GM23338 (cell line): Measurements from ENCODE around the gene NYAP1.
"Not testable (repeated sequence)": the region's sequence is repeated elsewhere in the genome, so short reads cannot be mapped to it uniquely, and the experiment has no call there.

Experiments
- CREB1 ChIP-seq: fragments of 250-450 bp; sonication (Bioruptor Pico); IDR thresholded peaks from 2 replicates; pipeline ENCODE4 v1.5.0; 2020; ENCODE audit warnings: low read depth, mild to moderate bottlenecking, moderate library complexity
- EZH2phosphoT487 ChIP-seq: fragments of 200-600 bp; sonication (generic); IDR thresholded peaks from one replicate; pipeline ENCODE4 v1.8.1; 2018; ENCODE audit warnings: antibody characterized with exemption; ENCODE audit not compliant: unreplicated experiment
- JUNB ChIP-seq: IDR thresholded peaks from one replicate; pipeline ENCODE4 v1.6.1; 2016; ENCODE audit warnings: antibody characterized with exemption; ENCODE audit not compliant: unreplicated experiment
- TF ChIP-seq, protein P1 (sequence below), 2 experiments: fragments of 200-600 bp in 1 of 2; sonication (generic) in 1 of 2; conservative IDR thresholded peaks; 2 replicates each; pipeline versions ENCODE4 v1.5.1 to v1.6.1; 2016 to 2017; ENCODE audit warnings: antibody characterized with exemption in 2 of 2, low read depth in 2 of 2, mild to moderate bottlenecking in 2 of 2, moderate library complexity in 1 of 2

DNA sequence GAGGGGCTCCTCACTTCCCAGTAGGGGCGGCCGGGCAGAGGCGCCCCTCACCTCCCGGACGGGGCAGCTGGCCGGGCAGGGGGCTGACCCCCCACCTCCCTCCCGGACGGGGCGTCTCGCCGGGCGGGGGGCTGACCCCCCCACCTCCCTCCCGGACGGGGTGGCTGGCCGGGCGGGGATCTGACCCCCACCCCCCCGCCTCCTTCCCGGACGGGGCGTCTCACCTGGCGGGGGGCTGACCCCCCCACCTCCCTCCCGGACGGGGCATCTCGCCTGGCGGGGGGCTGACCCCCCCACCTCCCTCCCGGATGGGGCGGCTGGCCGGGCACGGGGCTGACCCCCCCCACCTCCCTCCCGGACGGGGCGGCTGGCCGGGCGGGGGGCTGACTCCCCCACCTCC, 39.5 kb downstream of the NYAP1 start:
- not testable (repeated sequence) for TF ChIP-seq JUNB; EZH2phosphoT487; CREB1 (CRISPR knock-in tag)
- TF ChIP-seq, protein P1, sequence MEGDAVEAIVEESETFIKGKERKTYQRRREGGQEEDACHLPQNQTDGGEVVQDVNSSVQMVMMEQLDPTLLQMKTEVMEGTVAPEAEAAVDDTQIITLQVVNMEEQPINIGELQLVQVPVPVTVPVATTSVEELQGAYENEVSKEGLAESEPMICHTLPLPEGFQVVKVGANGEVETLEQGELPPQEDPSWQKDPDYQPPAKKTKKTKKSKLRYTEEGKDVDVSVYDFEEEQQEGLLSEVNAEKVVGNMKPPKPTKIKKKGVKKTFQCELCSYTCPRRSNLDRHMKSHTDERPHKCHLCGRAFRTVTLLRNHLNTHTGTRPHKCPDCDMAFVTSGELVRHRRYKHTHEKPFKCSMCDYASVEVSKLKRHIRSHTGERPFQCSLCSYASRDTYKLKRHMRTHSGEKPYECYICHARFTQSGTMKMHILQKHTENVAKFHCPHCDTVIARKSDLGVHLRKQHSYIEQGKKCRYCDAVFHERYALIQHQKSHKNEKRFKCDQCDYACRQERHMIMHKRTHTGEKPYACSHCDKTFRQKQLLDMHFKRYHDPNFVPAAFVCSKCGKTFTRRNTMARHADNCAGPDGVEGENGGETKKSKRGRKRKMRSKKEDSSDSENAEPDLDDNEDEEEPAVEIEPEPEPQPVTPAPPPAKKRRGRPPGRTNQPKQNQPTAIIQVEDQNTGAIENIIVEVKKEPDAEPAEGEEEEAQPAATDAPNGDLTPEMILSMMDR (conservative IDR thresholded peaks at IDR 0.05; ENCODE audit: low read depth in 2 of 2) = not testable (repeated sequence)
